GM12878 (cell line): ENCODE data around the gene MEF2D. TPM values are rescaled to one million over a fixed set of nuclear protein-coding genes. Genes with fewer than 3 reads are reported as not detected.

Experiments
- CBFB ChIP-seq: IDR thresholded peaks from 2 replicates; pipeline ENCODE4 v1.6.1; 2016; ENCODE audit warnings: antibody characterized with exemption, low read depth
- CEBPZ ChIP-seq: fragments of 150-350 bp; IDR thresholded peaks from 2 replicates; pipeline ENCODE4 v1.6.1; 2016; ENCODE audit warnings: low read depth, low read length
- CHD4 ChIP-seq: fragments of 200-600 bp; sonication (generic); IDR thresholded peaks from 2 replicates; pipeline ENCODE4 v1.6.1; 2016; ENCODE audit warnings: mild to moderate bottlenecking
- EED ChIP-seq: sonication (generic); IDR thresholded peaks from 2 replicates; pipeline ENCODE4 v1.6.1; 2016; ENCODE audit warnings: antibody characterized with exemption, low read depth
- IKZF1 ChIP-seq: fragments of 450-650 bp; conservative IDR thresholded peaks from 2 replicates; pipeline ENCODE4 v1.6.1; 2017; ENCODE audit warnings: antibody characterized with exemption, mild to moderate bottlenecking
- MEF2A ChIP-seq: IDR thresholded peaks from 2 replicates; pipeline ENCODE4 v1.6.1; 2011; ENCODE audit warnings: low read depth, mild to moderate bottlenecking, low read length, moderate library complexity; ENCODE audit not compliant: insufficient read depth
- PAX8 ChIP-seq: fragments of 450-650 bp; IDR thresholded peaks from 2 replicates; pipeline ENCODE4 v1.6.1; 2017; ENCODE audit warnings: mild to moderate bottlenecking, moderate library complexity
- PKNOX1 ChIP-seq: fragments of 450-650 bp; IDR thresholded peaks from 2 replicates; pipeline ENCODE4 v1.6.1; 2016; ENCODE audit warnings: mild to moderate bottlenecking
- POLR2A ChIP-seq: IDR thresholded peaks from 2 replicates; pipeline ENCODE4 v1.6.1; 2011; ENCODE audit warnings: low read depth, mild to moderate bottlenecking, low read length
- RFX5 ChIP-seq: IDR thresholded peaks from 2 replicates; pipeline ENCODE4 v1.6.1; 2011; ENCODE audit warnings: low read depth, low read length, improper control_type of control experiment
- SMC3 ChIP-seq: IDR thresholded peaks from 2 replicates; pipeline ENCODE4 v1.6.1; 2011; ENCODE audit warnings: low read length, improper control_type of control experiment, borderline replicate concordance
- TAF1 ChIP-seq: IDR thresholded peaks from 2 replicates; pipeline ENCODE4 v1.6.1; 2011; ENCODE audit warnings: mild to moderate bottlenecking, low read depth, low read length, borderline replicate concordance
- YY1 ChIP-seq: IDR thresholded peaks from 2 replicates; pipeline ENCODE4 v1.6.1; 2011; ENCODE audit warnings: low read depth, mild to moderate bottlenecking, low read length
- ZBTB40 ChIP-seq: fragments of 450-650 bp; IDR thresholded peaks from 2 replicates; pipeline ENCODE4 v1.6.1; 2016; ENCODE audit warnings: mild to moderate bottlenecking, moderate library complexity, borderline replicate concordance
- ZNF687 ChIP-seq: fragments of 450-650 bp; IDR thresholded peaks from 2 replicates; pipeline ENCODE4 v1.6.1; 2017; ENCODE audit warnings: mild to moderate bottlenecking, moderate library complexity
- polyA plus RNA-seq, 11 experiments: library from polyadenylated mRNA; depleted of rRNA in 4 of 11; unstranded in 6 of 11; stranded (reverse) in 5 of 11; fragments of >200 nt; fragmentation: Nextera tagmentation in 4 of 11; fragmentation: Illumina TruSeq in 1 of 11; extraction: Ambion mirVana in 4 of 11; extraction: Trizol in 1 of 11; gene quantifications; 1 replicate in 1 of 11; 2 replicates in 10 of 11; pipeline versions ENCODE4 v1.2.1 to v1.2.3, GENCODE V29; 2011 to 2016; ENCODE audit warnings: inconsistent platforms in 2 of 11, missing spikeins in 2 of 11, low read depth in 1 of 11
- total RNA-seq, 4 experiments: library from RNA; depleted of rRNA in 3 of 4; stranded (reverse); fragments of >200 nt in 3 of 4; fragmentation: Illumina TruSeq in 1 of 4; extraction: Trizol in 1 of 4; gene quantifications; 2 replicates each; pipeline versions ENCODE4 v1.2.1 to v1.2.3, GENCODE V29; 2013 to 2021
- TF ChIP-seq, protein P1 (sequence below): IDR thresholded peaks from 2 replicates; pipeline ENCODE4 v1.6.1; 2011; ENCODE audit warnings: low read depth, low read length, improper control_type of control experiment, borderline replicate concordance

The MEF2D gene
- total and polyA plus RNA-seq, 10 of the 15 experiments (the other 5 are each of a cell fraction or from before 2014, with no cell fraction given) = 0.61 to 53.0 (median 15.2) TPM

DNA sequence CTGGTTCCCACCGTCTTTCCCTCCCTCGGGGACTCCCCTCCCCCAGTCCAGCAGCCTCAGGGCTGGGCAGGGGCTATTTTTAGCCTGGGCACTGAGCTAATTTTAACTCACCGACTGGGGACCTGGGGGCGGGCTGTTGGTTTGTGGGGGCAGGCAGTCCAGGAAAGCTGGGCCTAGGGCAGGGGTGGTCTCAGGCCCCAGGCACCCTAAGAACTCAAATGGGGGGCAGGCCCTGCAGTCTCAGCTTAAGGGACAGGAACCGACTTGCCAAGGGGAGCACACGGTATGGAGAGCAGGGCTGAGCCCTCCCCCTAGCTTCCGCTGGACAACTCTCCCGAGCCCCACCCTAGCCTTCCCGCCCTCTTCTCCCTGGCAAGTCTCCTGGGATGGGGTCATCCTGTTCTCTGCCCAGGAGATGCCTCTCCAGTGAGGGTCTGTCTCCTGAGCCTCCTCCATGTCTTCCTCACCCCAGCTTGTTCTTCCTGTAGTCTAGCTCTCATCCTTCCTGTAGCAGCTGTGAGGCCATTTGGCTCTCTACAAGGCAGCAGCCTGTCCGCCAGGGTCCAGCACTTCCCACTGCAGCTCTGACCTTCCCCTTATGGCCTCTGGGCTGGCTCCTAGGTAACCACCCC lies 10.1 kb downstream of the MEF2D start (continued):
- no peak for TF ChIP-seq ZNF687
- peak; percentile 43; the same call in 1 of the 2 replicates for TF ChIP-seq EED
- no peak for TF ChIP-seq SMC3
- TF ChIP-seq RFX5 = no peak
- TF ChIP-seq PKNOX1 = no peak
- TF ChIP-seq IKZF1 = peak; percentile 39; the same call in 1 of the 2 replicates
- TF ChIP-seq, protein P1, sequence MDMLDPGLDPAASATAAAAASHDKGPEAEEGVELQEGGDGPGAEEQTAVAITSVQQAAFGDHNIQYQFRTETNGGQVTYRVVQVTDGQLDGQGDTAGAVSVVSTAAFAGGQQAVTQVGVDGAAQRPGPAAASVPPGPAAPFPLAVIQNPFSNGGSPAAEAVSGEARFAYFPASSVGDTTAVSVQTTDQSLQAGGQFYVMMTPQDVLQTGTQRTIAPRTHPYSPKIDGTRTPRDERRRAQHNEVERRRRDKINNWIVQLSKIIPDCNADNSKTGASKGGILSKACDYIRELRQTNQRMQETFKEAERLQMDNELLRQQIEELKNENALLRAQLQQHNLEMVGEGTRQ = no peak
- TF ChIP-seq CBFB = 0 out of 2 replicates have a peak, but pooled peaks have one; percentile 47
- peak; percentile 27; the same call in 1 of the 2 replicates for TF ChIP-seq TAF1
- TF ChIP-seq POLR2A = peak; percentile 32; the same call in 1 of the 2 replicates
- no peak for TF ChIP-seq CEBPZ
- TF ChIP-seq ZBTB40 = peak; percentile 33; the same call in 1 of the 2 replicates
- 0 out of 2 replicates have a peak, but pooled peaks have one; percentile 8 for TF ChIP-seq YY1
- no peak for TF ChIP-seq PAX8
- peak; percentile 91 for TF ChIP-seq MEF2A
- TF ChIP-seq CHD4 = no peak
